ENCODE measurements around the gene TRIM73.
"Not testable (repeated sequence)": the region's sequence is repeated elsewhere in the genome, so short reads cannot be mapped to it uniquely, and the experiment has no call there.

- not testable (repeated sequence) for TF ChIP-seq CTCF, POLR2A (IDR thresholded peaks at IDR 0.05)
Measured at GRCh38 chr7:75400575-75400974, 5.1 kb downstream of the TRIM73 start.
